HFFc6 (cell line): ENCODE results near the gene KANTR. TPM values are rescaled to one million over a fixed set of nuclear protein-coding genes. Genes with fewer than 3 reads are reported as not detected.

Experiments used
- DNase-seq: peaks from one replicate; pipeline ENCODE4 v3.0.0-alpha.2; 2018
- H3K27ac Mint-ChIP-seq: 2 replicates; pipeline ENCODE4 v1.8.0; 2020; ENCODE audit warnings: mild to moderate bottlenecking, mixed read lengths
- H3K27me3 Mint-ChIP-seq: 2 replicates; pipeline ENCODE4 v1.8.0; 2021; ENCODE audit warnings: mild to moderate bottlenecking, moderate library complexity, mixed read lengths; ENCODE audit not compliant: insufficient read depth
- H3K36me3 Mint-ChIP-seq: 2 replicates; pipeline ENCODE4 v1.8.0; 2021; ENCODE audit warnings: low read depth, mixed read lengths
- H3K4me1 Mint-ChIP-seq: 2 replicates; pipeline ENCODE4 v1.8.0; 2020; ENCODE audit warnings: low read depth, mixed read lengths
- H3K4me3 Mint-ChIP-seq: 2 replicates; pipeline ENCODE4 v1.8.0; 2020; ENCODE audit warnings: mild to moderate bottlenecking, moderate library complexity, mixed read lengths
- H3K9me3 Mint-ChIP-seq: 2 replicates; pipeline ENCODE4 v1.8.0; 2020; ENCODE audit warnings: mild to moderate bottlenecking, mixed read lengths
- total RNA-seq, 6 experiments: library from RNA; stranded (reverse); fragmentation: NEBNext Ultra II Directional; extraction: Animal tissue kit (Norgen Biotek cat#: 25700); gene quantifications; 2 replicates in 1 of 6; 3 replicates in 5 of 6; pipeline ENCODE4 v1.2.3, GENCODE V29; 2021
- TF ChIP-seq, protein P1 (sequence below): fragments of 200-600 bp; sonication (generic); IDR thresholded peaks from 2 replicates; pipeline ENCODE4 v1.5.0; 2021; ENCODE audit warnings: antibody characterized with exemption, mild to moderate bottlenecking

The KANTR gene
- total RNA-seq, 6 experiments from 2014 or later, result 2.6 to 4.8 (median 3.2) TPM

GRCh38 chrX:53077207-53078197 is 16.4 kb upstream of the KANTR start:
- peaks cover 16% of the 10 kb centered on the region for H3K4me1 Mint-ChIP-seq
- no peak overlapping the region for H3K4me3 Mint-ChIP-seq
- H3K36me3 Mint-ChIP-seq, result peaks cover 5% of the 10 kb centered on the region
- H3K27me3 Mint-ChIP-seq, result no peaks in the 10 kb centered on the region; the same call in none of the 2 replicates
- no peaks in the 10 kb centered on the region for H3K9me3 Mint-ChIP-seq
- no peak for DNase-seq
- no peak overlapping the region for H3K27ac Mint-ChIP-seq
- TF ChIP-seq, protein P1, sequence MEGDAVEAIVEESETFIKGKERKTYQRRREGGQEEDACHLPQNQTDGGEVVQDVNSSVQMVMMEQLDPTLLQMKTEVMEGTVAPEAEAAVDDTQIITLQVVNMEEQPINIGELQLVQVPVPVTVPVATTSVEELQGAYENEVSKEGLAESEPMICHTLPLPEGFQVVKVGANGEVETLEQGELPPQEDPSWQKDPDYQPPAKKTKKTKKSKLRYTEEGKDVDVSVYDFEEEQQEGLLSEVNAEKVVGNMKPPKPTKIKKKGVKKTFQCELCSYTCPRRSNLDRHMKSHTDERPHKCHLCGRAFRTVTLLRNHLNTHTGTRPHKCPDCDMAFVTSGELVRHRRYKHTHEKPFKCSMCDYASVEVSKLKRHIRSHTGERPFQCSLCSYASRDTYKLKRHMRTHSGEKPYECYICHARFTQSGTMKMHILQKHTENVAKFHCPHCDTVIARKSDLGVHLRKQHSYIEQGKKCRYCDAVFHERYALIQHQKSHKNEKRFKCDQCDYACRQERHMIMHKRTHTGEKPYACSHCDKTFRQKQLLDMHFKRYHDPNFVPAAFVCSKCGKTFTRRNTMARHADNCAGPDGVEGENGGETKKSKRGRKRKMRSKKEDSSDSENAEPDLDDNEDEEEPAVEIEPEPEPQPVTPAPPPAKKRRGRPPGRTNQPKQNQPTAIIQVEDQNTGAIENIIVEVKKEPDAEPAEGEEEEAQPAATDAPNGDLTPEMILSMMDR, result no peak

DNA sequence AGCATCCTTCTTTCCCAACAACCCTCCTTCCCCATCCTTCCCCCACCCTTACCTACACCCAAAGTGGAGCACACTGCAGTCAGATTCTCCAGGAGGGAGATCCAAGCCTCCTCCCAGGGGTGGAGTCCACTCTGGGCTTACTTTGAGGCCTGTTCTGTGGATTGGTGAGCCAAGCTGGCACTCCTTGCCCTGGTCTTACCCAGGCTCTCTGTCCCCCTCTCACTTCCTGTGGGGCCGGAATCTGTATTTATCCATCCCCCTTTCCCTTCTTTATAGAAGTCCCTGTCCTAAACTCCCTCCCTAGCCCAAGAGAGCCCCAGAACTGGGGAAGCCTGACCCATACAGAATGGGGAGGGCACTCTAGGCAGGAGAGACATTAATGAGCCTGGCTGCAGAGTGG is 15.0 kb upstream of the KANTR start:
- DNase-seq, result no peak
- peaks cover 5% of the 10 kb centered on the region for H3K36me3 Mint-ChIP-seq
- no peaks in the 10 kb centered on the region for H3K9me3 Mint-ChIP-seq
- peaks cover 2% of the 10 kb centered on the region for H3K27me3 Mint-ChIP-seq
- no peak overlapping the region for H3K4me3 Mint-ChIP-seq
- H3K27ac Mint-ChIP-seq, result no peak overlapping the region
- TF ChIP-seq, protein P1, result no peak
- peaks cover 26% of the 10 kb centered on the region for H3K4me1 Mint-ChIP-seq

DNA sequence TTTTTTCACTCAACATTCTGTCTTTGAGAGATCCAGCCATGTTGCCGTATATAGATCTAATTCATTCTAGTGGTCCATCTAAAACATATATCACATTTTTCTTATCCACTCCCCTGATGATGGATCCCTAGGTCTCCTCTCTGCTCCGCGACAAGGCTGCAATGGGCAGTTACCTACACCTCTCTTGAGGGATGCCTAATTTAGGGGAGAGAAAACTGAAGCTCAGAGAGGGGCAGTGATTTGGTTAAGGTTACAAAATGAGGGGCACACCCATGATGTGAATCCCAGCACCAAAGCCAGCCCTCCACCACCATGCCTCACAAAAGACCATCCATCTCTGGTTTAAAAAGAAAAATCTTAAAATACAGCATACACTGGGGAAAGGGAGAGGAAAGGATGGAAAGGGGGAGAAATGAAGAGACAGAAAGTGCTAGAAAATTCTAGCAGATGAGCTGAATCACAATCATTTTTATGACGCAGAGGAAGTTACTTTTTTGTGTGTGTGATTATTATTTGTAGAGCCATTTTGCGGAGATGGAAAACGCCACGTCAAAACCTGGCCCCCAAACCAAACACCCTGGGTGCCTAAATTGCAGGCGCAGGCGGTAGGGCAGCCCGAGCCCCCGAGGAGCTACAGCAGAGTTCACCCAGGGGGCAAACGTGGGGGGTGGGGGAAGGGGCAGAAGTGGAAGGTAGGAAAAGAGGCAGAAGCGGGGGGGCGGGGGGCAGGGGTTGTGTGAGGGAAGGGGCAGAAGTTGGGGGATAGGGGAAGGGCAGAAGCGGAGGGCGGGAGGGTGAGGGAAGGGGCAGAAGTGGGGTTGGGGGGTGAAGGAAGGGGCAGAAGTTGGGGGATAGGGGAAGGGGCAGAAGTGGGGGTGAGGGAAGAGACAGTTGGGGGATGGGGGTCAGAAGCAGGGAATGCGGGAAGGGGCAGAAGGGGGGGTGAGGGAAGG is 13.0 kb upstream of the KANTR start:
- TF ChIP-seq, protein P1, result no peak
- Mint-ChIP-seq H3K36me3 (peaks cover 12% of the 10 kb centered on the region), H3K27ac (peak overlapping the region; percentile 96), H3K27me3 (peaks cover 4% of the 10 kb centered on the region), H3K4me3 (peak overlapping the region; percentile 81), H3K9me3 (no peaks in the 10 kb centered on the region), H3K4me1 (peaks cover 32% of the 10 kb centered on the region)
- no peak for DNase-seq

DNA sequence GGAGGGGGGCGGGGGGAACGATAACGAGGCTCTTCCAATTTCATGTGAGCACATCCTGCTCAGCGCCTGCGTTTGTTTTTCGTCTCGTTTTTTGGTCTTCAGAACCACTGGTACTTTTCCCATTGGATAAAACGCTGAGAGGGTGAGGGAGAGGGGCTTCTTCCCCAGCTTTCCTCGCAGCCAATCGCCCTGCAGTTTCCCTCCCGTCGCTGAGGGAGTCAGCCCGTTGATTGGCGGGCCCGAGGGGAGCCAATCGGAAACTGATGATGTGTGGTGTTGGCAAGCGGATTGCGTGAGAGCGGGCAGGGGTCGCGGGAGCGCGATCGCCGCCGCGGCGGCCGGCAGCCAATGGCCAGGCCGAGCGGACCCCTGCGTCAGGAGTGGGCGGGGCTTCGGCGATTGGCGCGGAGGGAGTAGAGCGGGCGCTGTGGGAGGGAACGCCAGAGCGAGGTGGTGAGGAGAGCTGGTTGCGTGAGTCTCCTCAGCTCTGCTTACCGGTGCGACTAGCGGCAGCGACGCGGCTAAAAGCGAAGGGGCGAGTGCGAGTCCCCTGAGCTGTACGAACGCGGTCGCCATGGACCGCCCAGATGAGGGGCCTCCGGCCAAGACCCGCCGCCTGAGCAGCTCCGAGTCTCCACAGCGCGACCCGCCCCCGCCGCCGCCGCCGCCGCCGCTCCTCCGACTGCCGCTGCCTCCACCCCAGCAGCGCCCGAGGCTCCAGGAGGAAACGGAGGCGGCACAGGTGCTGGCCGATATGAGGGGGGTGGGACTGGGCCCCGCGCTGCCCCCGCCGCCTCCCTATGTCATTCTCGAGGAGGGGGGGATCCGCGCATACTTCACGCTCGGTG is 11.8 kb upstream of the KANTR start, which contains the start of gene TSPYL2:
Gene TSPYL2, plus strand, starts transcription at position 443 of the 848 bp plus-strand sequence. Its CDS starts 132 bp downstream, at position 575.
- peak within 1 kb of the TSS; percentile 97 for H3K27ac Mint-ChIP-seq
- H3K4me1 Mint-ChIP-seq, result peaks cover 37% of the 10 kb centered on the region
- no peaks in the 10 kb centered on the region for H3K9me3 Mint-ChIP-seq
- H3K4me3 Mint-ChIP-seq, result peak within 1 kb of the TSS; percentile 95
- DNase-seq, result peak; percentile 95
- peaks cover 12% of the 10 kb centered on the region for H3K36me3 Mint-ChIP-seq
- TF ChIP-seq, protein P1, result no peak
- H3K27me3 Mint-ChIP-seq, result peaks cover 4% of the 10 kb centered on the region
